PC-3 (cell line): ENCODE results near the gene NOC2L. TPM values are rescaled to one million over a fixed set of nuclear protein-coding genes. Genes with fewer than 3 reads are reported as not detected.

Experiments used
- ATAC-seq: fragments of 200-7000 bp; cut with Tn5 transposase; 2 replicates; pipeline ENCODE4 v1.9.1; 2020; ENCODE audit warnings: mild to moderate bottlenecking, moderate library complexity
- BruUV-seq: library from RNA; stranded (reverse); fragments of 400-500 nt; replicated peaks from 2 replicates; lab custom pipeline; 2021; lab: Mats Ljungman, UMichigan
- CTCF ChIA-PET: fragments of 300-600 bp; sonication (Branson Sonifier 250); formaldehyde crosslinking; loops from one replicate; lab custom pipeline; 2022; ENCODE audit warnings: antibody characterized with exemption; lab: Charles Lee
- POLR2A ChIA-PET: fragments of 300-600 bp; sonication (Branson Sonifier 250); formaldehyde crosslinking; loops from one replicate; lab custom pipeline; 2022; ENCODE audit warnings: antibody characterized with exemption; ENCODE audit not compliant: unreplicated experiment; lab: Charles Lee
- DNase-seq: peaks from one replicate; pipeline ENCODE4 v3.0.0-alpha.2; 2015
- H2AFZ ChIP-seq: fragments of 300-600 bp; sonication (generic); 2 replicates; pipeline ENCODE4 v1.6.0; 2016; ENCODE audit warnings: antibody characterized with exemption, low read length
- H3F3A ChIP-seq: fragments of 300-600 bp; sonication (generic); one replicate; pipeline ENCODE4 v1.6.0; 2017; ENCODE audit warnings: antibody characterized with exemption, low read length, control low read depth, mild to moderate bottlenecking; ENCODE audit not compliant: unreplicated experiment
- H3K27ac ChIP-seq: fragments of 300-600 bp; sonication (generic); 2 replicates; pipeline ENCODE4 v1.5.1; 2016; ENCODE audit warnings: mild to moderate bottlenecking, low read length
- H3K27me3 ChIP-seq: fragments of 300-600 bp; sonication (generic); 2 replicates; pipeline ENCODE4 v1.6.1; 2016; ENCODE audit warnings: low read length, mixed read lengths
- H3K36me3 ChIP-seq: fragments of 300-600 bp; sonication (generic); 2 replicates; pipeline ENCODE4 v1.6.1; 2016; ENCODE audit warnings: low read depth, mixed run types, low read length, mixed read lengths
- H3K4me1 ChIP-seq: fragments of 300-600 bp; sonication (generic); 2 replicates; pipeline ENCODE4 v1.5.1; 2016; ENCODE audit warnings: low read length; ENCODE audit not compliant: insufficient read depth
- H3K4me2 ChIP-seq: fragments of 300-600 bp; sonication (generic); 2 replicates; pipeline ENCODE4 v1.6.0; 2016; ENCODE audit warnings: low read length
- H3K4me3 ChIP-seq: fragments of 300-600 bp; sonication (generic); 2 replicates; pipeline ENCODE4 v1.5.1; 2016; ENCODE audit warnings: mild to moderate bottlenecking, low read length, mixed read lengths
- H3K79me2 ChIP-seq: fragments of 300-600 bp; sonication (generic); 2 replicates; pipeline ENCODE4 v1.6.1; 2017; ENCODE audit warnings: low read length, mixed read lengths
- H3K9ac ChIP-seq: fragments of 300-600 bp; sonication (generic); 2 replicates; pipeline ENCODE4 v1.6.0; 2016; ENCODE audit warnings: mild to moderate bottlenecking, low read length
- H3K9me2 ChIP-seq: fragments of 300-600 bp; sonication (generic); replicated peaks from 2 replicates; pipeline ENCODE4 v1.6.1; 2016; ENCODE audit warnings: mixed run types, low read length, mixed read lengths
- H3K9me3 ChIP-seq: fragments of 300-600 bp; sonication (generic); 2 replicates; pipeline ENCODE4 v1.6.1; 2016; ENCODE audit warnings: low read length, mixed read lengths
- H4K20me1 ChIP-seq: fragments of 300-600 bp; sonication (generic); 2 replicates; pipeline ENCODE4 v1.6.1; 2016; ENCODE audit warnings: low read length, mixed read lengths
- CTCF ChIP-seq: fragments of 300-600 bp; sonication (generic); conservative IDR thresholded peaks from 2 replicates; pipeline ENCODE4 v1.5.1; 2017; ENCODE audit warnings: antibody characterized with exemption, low read depth, mild to moderate bottlenecking, low read length
- EZH2 ChIP-seq: fragments of 300-600 bp; sonication (generic); IDR thresholded peaks from one replicate; pipeline ENCODE4 v1.6.1; 2017; ENCODE audit warnings: antibody characterized with exemption, mild to moderate bottlenecking, low read length; ENCODE audit not compliant: unreplicated experiment
- EZH2phosphoT487 ChIP-seq: fragments of 300-600 bp; sonication (generic); IDR thresholded peaks from 2 replicates; pipeline ENCODE4 v1.6.1; 2018; ENCODE audit warnings: mild to moderate bottlenecking, antibody characterized with exemption, low read length, borderline replicate concordance
- intact Hi-C: fragments of 100-400 bp; cut with micrococcal nuclease; formaldehyde crosslinking; loops from 2 replicates; pipeline ENCODE4 v1.9.0; 2023
- total RNA-seq: library from RNA; depleted of rRNA; stranded (reverse); fragments of >200 nt; gene quantifications from 2 replicates; pipeline ENCODE4 v1.2.3, GENCODE V29; 2014

Gene NOC2L
- total RNA-seq, 1 experiment from 2014 or later, result 262 TPM

DNA sequence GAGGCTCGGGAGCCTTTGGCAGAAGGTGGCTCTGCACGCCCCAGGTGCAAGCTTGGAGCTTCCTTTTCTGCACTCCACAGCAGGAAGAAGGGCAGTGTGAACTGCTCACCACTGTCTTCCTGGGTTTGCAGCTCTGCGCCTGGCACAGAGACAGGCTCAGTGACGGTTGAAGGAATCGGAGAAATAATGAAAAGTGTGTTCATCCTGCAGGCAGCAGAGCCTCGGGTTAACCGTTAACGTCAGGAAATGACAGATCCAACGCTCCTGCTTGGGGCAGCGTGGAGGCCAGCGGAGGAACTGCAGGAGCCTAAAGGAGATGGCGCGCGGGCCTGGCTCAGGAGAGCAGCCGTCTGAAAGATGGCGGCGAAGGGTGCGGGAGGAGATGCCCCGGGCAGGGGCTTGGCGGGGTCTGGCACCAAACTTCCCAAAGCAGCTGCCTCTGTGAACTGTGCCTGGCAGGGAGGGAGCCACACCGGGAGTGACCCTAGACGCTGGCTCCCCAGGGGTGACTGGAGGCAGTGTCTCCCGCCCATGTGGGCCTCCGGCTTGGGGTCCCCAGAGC, 46.2 kb downstream of the NOC2L start:
- H3K4me3 ChIP-seq, result no peak overlapping the region
- peaks cover 3% of the 10 kb centered on the region; the same call in 1 of the 2 replicates for H3K4me1 ChIP-seq
- H3K9me2 ChIP-seq, result no peaks in the 10 kb centered on the region
- no peak overlapping the region for H3K9ac ChIP-seq
- H4K20me1 ChIP-seq, result no peaks in the 10 kb centered on the region
- H3K27ac ChIP-seq, result no peak overlapping the region
- TF ChIP-seq EZH2, result no peak
- no peak for TF ChIP-seq EZH2phosphoT487
- no peak for TF ChIP-seq CTCF
- no TSS peak for BruUV-seq
- CTCF ChIA-PET, result no interaction called here
- no peak overlapping the region for H2AFZ ChIP-seq
- H3F3A ChIP-seq, result no peaks in the 10 kb centered on the region
- no peak for ATAC-seq
- peaks cover 26% of the 10 kb centered on the region for H3K27me3 ChIP-seq
- no peak for DNase-seq
- no peak overlapping the region for H3K4me2 ChIP-seq
- H3K36me3 ChIP-seq, result no peaks in the 10 kb centered on the region
- POLR2A ChIA-PET, result no interaction called here
- intact Hi-C loops, result no loop called here
- no peaks in the 10 kb centered on the region for H3K79me2 ChIP-seq
- H3K9me3 ChIP-seq, result no peaks in the 10 kb centered on the region

DNA sequence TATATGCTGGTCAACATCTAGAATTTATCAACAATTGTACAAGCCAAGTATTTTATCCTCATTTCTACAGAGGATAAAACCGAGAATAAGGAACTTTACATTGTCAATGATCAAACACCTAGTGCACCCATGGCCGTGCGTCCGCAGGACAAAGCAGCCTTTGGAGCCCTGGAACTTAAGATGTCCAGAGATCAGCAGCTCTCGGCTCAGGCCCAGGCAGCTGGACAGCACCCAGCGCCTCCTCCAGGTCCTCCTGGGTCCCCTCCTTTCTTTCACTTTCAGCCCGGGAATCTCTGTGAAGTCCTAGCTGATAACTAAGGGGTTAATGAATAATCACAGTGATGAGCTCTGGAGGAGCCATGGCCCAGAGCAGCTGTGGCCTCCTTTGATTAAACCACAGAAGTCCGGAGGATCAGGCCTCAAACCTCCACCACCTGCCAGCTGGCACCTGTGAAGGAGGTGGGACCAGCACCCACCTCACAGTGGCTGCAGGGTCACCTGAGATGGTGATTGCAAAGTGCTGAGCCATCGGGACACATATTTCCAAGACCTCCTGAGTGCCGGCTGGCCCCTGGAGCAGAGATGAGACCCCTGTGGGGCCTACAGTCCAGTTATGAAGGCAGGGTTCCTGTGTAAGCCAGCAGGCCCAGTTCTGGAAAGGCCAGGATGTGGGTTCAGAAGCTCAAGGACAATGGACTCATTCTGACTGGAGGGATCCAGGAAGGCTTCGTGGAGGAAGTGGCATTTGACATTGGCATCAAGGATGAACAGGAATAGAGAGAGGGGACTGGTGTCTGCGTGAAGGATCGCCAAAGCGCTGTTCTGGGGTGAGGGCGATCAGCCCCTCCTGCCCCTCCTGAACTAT, 46.9 kb downstream of the NOC2L start:
- CTCF ChIA-PET, result interaction anchor here (1.0 kb wide), 1 partner anchor 26 kb away, joined by 3 read pairs; no protein-coding TSS in a partner anchor
- H3K79me2 ChIP-seq, result no peaks in the 10 kb centered on the region
- TF ChIP-seq EZH2phosphoT487 (no peak), EZH2 (no peak), CTCF (no peak)
- ATAC-seq (no peak), DNase-seq (no peak)
- H3K4me1 ChIP-seq, result peaks cover 6% of the 10 kb centered on the region
- intact Hi-C loops, result no loop called here
- H4K20me1 ChIP-seq, result no peaks in the 10 kb centered on the region
- POLR2A ChIA-PET, result no interaction called here
- H3K27ac ChIP-seq, result no peak overlapping the region
- H3K27me3 ChIP-seq, result peaks cover 19% of the 10 kb centered on the region
- H3K4me3 ChIP-seq, result no peak overlapping the region
- H3K36me3 ChIP-seq, result no peaks in the 10 kb centered on the region
- BruUV-seq, result no TSS peak
- no peaks in the 10 kb centered on the region for H3F3A ChIP-seq
- H3K9me2 ChIP-seq, result no peaks in the 10 kb centered on the region
- no peak overlapping the region for H2AFZ ChIP-seq
- H3K4me2 ChIP-seq, result no peak overlapping the region
- no peak overlapping the region for H3K9ac ChIP-seq
- H3K9me3 ChIP-seq, result no peaks in the 10 kb centered on the region
